Measurements from ENCODE around the gene CCDC7. TPM values are rescaled to one million over a fixed set of nuclear protein-coding genes. Genes with fewer than 3 reads are reported as not detected.

The CCDC7 gene
- polyA plus RNA-seq, 10 donors = 1.8 to 6.8 (median 3.9) TPM

Other genes starting within 250 kb of the CCDC7 start
- gene EPC1, start 99.0 kb upstream of the CCDC7 start, polyA plus RNA-seq (ENCODE audit: insufficient read length in 10 of 10) = 10 to 100 TPM; 31.9 to 54.2 (median 44.1) TPM

Data from muscle of back (tissue), 10 donors.